ENCODE results near the gene APAF1. TPM values are rescaled to one million over a fixed set of nuclear protein-coding genes. Genes with fewer than 3 reads are reported as not detected.

APAF1 gene
- total RNA-seq, 1 donor from 2014 or later: 24.3 TPM

GRCh38 chr12:98733667-98734350 is 88.7 kb downstream of the APAF1 start:
- Histone ChIP-seq H3K9me3 (no peaks in the 10 kb centered on the region), H3K36me3 (peaks cover 66% of the 10 kb centered on the region), H3K27me3 (ENCODE audit: low read depth) (no peaks in the 10 kb centered on the region), H3K4me1 (no peaks in the 10 kb centered on the region), H3K4me3 (no peak overlapping the region), H3K27ac (no peak overlapping the region)
- DNase-seq: no peak
- no peak for TF ChIP-seq CTCF (IDR thresholded peaks at IDR 0.05)
- intact Hi-C loops (cut with DNase I): no loop called here
- no peak for ATAC-seq

- no peak overlapping the region for H3K27ac ChIP-seq
- no peak overlapping the region for H3K4me3 ChIP-seq
- TF ChIP-seq CTCF (IDR thresholded peaks at IDR 0.05): no peak
- no peaks in the 10 kb centered on the region for H3K9me3 ChIP-seq
- DNase-seq (no peak), ATAC-seq (no peak)
- H3K36me3 ChIP-seq: peaks cover 46% of the 10 kb centered on the region
- H3K4me1 ChIP-seq: no peaks in the 10 kb centered on the region
- intact Hi-C loops (cut with DNase I): no loop called here
- H3K27me3 ChIP-seq (ENCODE audit: low read depth): no peaks in the 10 kb centered on the region
These were observed 90.7 kb downstream of the APAF1 start for GRCh38 chr12:98735821-98736220.

GRCh38 chr12:98736352-98737321 is 91.5 kb downstream of the APAF1 start:
- Histone ChIP-seq H3K27me3 (ENCODE audit: low read depth) (no peaks in the 10 kb centered on the region), H3K9me3 (no peaks in the 10 kb centered on the region), H3K4me3 (no peak overlapping the region), H3K36me3 (peaks cover 37% of the 10 kb centered on the region), H3K4me1 (no peaks in the 10 kb centered on the region), H3K27ac (no peak overlapping the region)
- DNase-seq: no peak
- intact Hi-C loops (cut with DNase I): no loop called here
- no peak for ATAC-seq
- no peak for TF ChIP-seq CTCF (IDR thresholded peaks at IDR 0.05)

GRCh38 chr12:98737322-98737712 is 92.2 kb downstream of the APAF1 start:
- intact Hi-C loops (cut with DNase I): no loop called here
- ATAC-seq: no peak
- H3K4me3 ChIP-seq: no peak overlapping the region

GRCh38 chr12:98738002-98738401 is 92.9 kb downstream of the APAF1 start:
- Histone ChIP-seq H3K27me3 (ENCODE audit: low read depth) (no peaks in the 10 kb centered on the region), H3K9me3 (no peaks in the 10 kb centered on the region), H3K4me3 (no peak overlapping the region), H3K4me1 (no peaks in the 10 kb centered on the region), H3K36me3 (peaks cover 24% of the 10 kb centered on the region), H3K27ac (no peak overlapping the region)
- DNase-seq (no peak), ATAC-seq (no peak)
- no peak for TF ChIP-seq CTCF (IDR thresholded peaks at IDR 0.05)
- intact Hi-C loops (cut with DNase I): no loop called here

More at GRCh38 chr12:98737322-98737712, 92.2 kb downstream of the APAF1 start:
- Histone ChIP-seq H3K27me3 (ENCODE audit: low read depth) (no peaks in the 10 kb centered on the region), H3K27ac (no peak overlapping the region), H3K4me1 (no peaks in the 10 kb centered on the region), H3K9me3 (no peaks in the 10 kb centered on the region), H3K36me3 (peaks cover 31% of the 10 kb centered on the region)
- DNase-seq: no peak
- TF ChIP-seq CTCF (IDR thresholded peaks at IDR 0.05): no peak

Measured in lower lobe of right lung (tissue), 2 donors.